GM21737 (cell line): ENCODE results near the gene KCNN3.

ENCODE experiments used
- ATAC-seq: cut with Tn5 transposase; IDR thresholded peaks from one replicate; pipeline ENCODE4 v1.9.1; 2021; ENCODE audit warnings: mild to moderate bottlenecking, moderate library complexity; ENCODE audit not compliant: unreplicated experiment

Gene KCNN3

GRCh38 chr1:154819628-154820590, 50.2 kb downstream of the KCNN3 start:
- ATAC-seq = no peak

DNA sequence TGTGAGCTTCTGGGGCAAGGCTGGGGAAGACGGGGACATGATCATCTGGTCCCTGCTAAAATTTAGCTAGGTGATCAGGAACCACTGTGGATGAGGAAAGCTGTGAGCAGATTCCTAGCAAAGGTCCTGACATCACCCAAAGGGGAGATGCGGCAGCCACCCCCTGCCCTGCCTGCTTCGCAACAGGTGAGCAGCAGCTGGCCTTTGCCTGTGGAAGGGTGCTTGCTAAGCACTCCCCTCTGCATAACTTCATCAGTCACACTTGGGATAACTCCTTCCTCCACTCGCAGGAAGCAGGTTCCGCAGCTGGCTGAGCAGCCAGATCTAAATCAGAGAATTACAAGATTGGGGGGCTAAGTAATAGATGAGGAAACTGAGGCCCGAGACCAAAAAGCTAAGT, 51.2 kb downstream of the KCNN3 start:
- ATAC-seq = no peak

- no peak for ATAC-seq
Measured at GRCh38 chr1:154816937-154817336, 53.1 kb downstream of the KCNN3 start.

DNA sequence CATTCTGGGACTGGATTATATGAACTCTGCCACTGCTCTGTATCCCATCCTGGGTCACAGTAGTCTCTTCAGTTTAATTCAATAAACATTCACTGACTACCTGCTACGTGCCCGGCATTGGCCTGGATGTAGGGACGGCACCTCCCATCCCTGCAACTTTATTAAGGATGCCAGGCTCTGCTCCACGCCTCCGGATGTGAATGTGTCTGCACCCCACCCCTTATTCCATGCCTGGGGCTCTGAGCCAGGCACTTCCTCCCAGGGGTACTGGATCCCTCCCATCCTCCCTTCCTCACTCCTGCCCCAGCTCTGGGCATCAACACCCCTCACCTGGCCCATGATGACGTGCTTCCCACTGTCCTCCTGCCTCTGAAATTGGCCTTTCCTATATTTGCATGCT, 53.7 kb downstream of the KCNN3 start:
- ATAC-seq = no peak

DNA sequence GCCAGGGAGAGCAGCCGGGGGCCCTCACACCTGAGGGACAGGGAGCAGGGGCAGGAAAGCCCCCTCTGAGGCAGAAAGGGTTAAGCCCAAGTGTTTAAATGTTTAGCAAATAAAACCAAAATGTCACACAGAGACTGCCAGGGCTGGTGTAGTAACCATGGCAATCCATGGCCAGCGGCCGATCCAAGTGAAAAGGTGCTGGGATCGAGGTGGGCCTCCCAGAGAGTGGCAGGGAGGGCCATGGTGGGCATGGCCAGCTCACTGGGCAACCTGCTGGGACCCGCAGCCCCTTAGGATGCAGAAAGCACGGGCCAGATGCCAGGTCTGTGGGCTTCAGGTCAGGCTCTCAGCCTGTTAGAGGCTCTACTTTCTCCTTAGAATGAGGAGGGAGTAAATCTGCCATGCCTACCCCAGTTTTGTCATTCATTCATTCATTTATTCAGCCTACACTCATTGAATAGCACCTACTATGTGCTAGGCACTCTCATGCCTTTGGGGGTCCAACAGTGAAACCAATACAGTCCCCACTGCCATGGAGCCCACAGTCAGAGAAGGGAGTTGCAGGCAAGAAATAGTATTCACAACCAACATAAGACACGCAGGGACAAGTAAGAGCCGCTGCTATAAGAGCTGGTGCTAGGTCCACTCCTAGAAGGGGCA, 56.1 kb downstream of the KCNN3 start:
- no peak for ATAC-seq

DNA sequence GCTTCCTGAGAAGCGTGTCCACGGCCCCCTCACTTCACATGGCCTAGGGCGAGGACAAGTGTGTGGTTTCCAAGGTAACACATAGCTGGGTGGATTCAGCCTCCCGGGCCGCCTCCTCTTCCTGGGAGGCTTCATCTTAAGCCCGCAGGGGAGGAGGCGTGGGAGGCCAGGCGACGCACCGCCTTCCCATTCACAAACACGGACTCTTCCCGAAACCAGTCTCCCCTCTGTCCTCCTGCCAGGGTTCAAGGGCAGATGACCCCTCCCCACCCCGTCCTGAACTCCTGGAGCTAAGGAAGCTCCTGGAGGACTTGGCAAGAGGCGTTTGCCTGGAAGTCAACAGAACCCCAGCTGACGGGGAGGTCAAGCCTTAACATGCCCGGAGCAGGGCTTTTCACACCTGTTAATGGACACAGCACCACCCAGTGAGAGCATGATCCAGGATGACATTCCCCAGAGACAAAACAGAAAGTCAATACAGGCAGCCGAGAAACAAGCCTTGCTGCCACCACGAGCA, 56.7 kb downstream of the KCNN3 start:
- ATAC-seq = no peak

GRCh38 chr1:154812877-154813276, 57.2 kb downstream of the KCNN3 start:
- ATAC-seq = no peak

DNA sequence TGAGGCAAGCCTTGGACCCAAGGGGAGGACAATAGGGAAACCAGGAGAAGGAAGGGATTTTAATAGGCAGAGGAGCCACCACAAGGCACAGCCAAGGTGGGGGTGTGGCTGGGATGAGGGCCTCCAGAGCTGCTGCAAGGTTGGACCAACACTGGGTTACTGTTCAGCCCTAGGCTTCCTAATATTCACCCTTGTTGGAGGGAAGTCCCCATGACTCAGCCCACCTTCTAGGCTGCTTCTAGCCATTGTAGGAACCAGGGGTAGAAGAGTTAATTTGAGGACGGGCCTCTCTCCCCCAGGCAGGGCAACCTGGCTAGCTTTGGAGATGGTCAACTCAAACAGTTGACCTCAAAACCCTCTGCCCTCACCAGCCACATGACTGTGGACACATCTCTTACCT, 59.5 kb downstream of the KCNN3 start:
- no peak for ATAC-seq

- no peak for ATAC-seq
Measured at GRCh38 chr1:154809436-154810413, 60.4 kb downstream of the KCNN3 start.

GRCh38 chr1:154808909-154809262, 61.2 kb downstream of the KCNN3 start:
- no peak for ATAC-seq

GRCh38 chr1:154808261-154808908, 61.7 kb downstream of the KCNN3 start:
- no peak for ATAC-seq

GRCh38 chr1:154807048-154807591, 63.0 kb downstream of the KCNN3 start:
- peak; percentile 53 for ATAC-seq

GRCh38 chr1:154806333-154806732, 63.7 kb downstream of the KCNN3 start:
- no peak for ATAC-seq

DNA sequence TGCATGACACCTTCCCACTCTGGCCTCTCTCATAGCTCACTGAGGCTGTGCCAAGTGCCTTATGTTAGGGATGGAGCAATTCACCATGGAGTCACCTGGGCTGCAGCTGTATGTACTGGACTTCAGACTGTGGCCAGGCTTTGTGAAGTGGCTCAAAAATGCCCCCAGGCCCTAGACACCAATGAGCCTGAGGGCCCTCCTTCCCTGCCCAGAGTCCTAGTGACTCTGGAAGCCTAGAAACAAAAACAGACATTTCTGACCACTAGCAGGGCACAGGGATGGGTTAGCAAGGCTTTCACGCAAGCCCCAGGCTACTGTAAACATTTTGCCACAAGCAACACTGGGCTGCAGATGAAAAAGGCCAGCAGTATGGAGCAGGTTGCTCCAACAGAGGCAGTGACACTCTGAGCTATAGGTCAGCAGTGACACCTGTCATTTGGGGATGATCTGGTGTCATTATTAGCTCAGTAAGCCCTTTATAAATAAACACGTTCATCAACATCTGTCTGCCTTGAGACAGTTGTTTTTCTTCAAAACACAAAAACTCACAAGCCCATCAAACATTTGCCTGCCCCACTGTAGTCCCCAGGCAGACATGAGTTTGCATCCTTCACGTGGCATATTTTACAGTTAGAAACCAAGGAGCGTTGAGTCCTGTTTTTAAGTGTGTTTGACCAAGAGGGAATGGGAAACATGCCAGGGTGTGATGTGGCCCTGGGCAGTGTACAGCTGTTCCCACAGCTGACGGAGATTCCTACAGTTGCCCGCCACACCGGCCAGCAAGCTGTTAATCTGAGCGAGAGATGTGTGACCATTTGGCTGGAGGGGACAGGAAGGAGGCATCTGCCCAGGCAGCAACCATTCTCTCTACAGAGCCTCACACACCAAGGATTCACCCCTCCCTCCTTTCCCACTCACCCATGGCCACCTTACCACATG, 66.8 kb downstream of the KCNN3 start:
- no peak for ATAC-seq

DNA sequence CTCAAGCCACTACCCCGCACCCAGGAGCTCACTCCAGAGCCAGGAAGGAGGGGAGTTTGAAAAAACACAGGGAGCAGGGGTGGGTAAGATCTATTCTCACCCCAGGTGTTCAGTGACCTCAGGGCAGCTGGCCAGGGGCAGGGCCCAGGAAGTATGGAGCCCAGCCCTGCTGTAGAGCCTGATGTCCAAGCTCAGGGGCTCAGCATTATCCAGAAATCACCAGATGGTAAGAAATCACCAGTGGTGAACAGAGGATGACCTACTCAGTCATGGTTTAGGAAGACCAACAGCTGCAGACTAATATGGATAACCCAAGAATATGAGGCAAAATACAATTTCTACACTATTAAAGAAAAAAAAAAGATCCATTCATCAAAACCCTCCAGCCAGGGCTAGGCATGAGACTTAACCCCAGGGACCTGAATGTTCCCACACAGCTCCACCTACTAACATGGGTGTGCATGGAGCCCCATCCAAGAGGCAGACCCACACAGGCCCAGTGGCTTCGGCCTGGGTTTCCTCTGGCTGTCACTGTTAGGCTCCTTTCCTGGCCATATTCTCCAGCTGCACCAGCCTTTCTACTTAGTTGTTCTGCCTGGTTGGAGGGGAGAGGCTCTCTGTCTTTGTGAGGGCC, 67.6 kb downstream of the KCNN3 start:
- ATAC-seq = no peak

DNA sequence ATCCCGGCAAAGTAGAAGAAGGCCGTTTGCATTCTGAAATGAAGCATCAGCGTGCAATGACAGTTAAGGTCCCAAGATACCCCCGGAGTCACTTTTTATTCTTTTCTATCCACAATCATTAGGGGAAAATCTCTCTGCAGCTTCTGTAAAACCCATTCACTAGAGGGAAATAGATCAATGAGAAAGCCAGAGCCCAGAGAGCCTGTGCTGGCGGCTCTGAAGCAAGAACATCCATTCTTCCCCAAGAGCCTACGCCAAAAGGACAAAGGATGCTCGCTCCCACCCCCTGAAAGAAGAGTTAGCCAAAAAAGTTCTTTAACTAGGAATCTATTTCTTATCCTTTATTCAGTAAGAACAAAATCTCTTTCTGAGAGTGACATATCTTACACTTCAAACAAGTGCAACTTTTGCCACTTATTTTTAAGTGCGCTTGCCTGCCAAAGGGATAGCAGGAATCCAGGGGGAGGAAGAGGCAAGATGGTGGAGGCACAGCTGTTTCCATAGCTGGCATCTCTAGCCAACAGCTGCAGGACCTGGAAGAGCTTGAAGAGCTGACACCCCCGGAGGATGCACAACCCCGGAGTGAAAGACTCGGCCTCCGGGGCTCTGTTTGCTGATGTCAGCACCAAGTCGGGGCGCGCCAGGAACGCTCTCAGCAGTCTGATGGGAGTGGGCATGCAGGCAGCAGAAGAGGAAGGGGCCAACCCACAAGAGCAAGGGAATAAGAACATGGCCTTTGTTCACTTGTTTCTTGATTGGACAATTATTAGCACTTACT, 68.7 kb downstream of the KCNN3 start:
- no peak for ATAC-seq

- no peak for ATAC-seq
Measured at GRCh38 chr1:154799188-154799587, 70.9 kb downstream of the KCNN3 start.

GRCh38 chr1:154798645-154799044, 71.4 kb downstream of the KCNN3 start:
- no peak for ATAC-seq
